OCI-LY3 (cell line): ENCODE measurements around the gene SPATA24.
A peak's percentile ranks its signal among the peaks of the same experiment; 100 is the strongest.

Experiments used
- H2AFZ ChIP-seq: fragments of 200-600, 300-600 bp; shearing (Covaris generic); 2 replicates; pipeline ENCODE4 v1.6.0; 2014; ENCODE audit warnings: antibody characterized with exemption, low read depth, low read length
- H3K27ac ChIP-seq: fragments of 200-600, 300-600 bp; sonication (generic); 2 replicates; pipeline ENCODE4 v1.5.1; 2014; ENCODE audit warnings: mild to moderate bottlenecking, low read length, moderate library complexity, mixed read lengths
- H3K27me3 ChIP-seq: fragments of 200-600, 300-600 bp; sonication (generic); 2 replicates; pipeline ENCODE4 v1.6.1; 2014; ENCODE audit warnings: low read depth, low read length, mixed read lengths
- H3K36me3 ChIP-seq: fragments of 200-600, 300-600 bp; sonication (generic); replicated peaks from 2 replicates; pipeline ENCODE3; 2014; ENCODE audit warnings: low read depth, low read length, mixed read lengths
- H3K4me1 ChIP-seq: fragments of 300-600, 200-600 bp; sonication (generic); 2 replicates; pipeline ENCODE4 v1.6.1; 2014; ENCODE audit warnings: low read length, mixed read lengths
- H3K4me2 ChIP-seq: fragments of 200-600, 300-600 bp; sonication (generic); 2 replicates; pipeline ENCODE4 v1.6.1; 2014; ENCODE audit warnings: low read length, mixed read lengths
- H3K4me3 ChIP-seq: fragments of 300-600, 200-600 bp; sonication (generic); 2 replicates; pipeline ENCODE4 v1.5.1; 2014; ENCODE audit warnings: antibody characterized with exemption, mild to moderate bottlenecking, low read length, moderate library complexity
- H3K79me2 ChIP-seq: fragments of 300-600, 200-600 bp; shearing (Covaris generic); 2 replicates; pipeline ENCODE4 v1.6.1; 2014; ENCODE audit warnings: mild to moderate bottlenecking, low read length, mixed read lengths
- H3K9ac ChIP-seq: fragments of 300-600, 200-600 bp; shearing (Covaris generic); 2 replicates; pipeline ENCODE4 v1.6.0; 2014; ENCODE audit warnings: mild to moderate bottlenecking, low read length, moderate library complexity
- H3K9me3 ChIP-seq: fragments of 200-600, 300-600 bp; shearing (Covaris generic); 2 replicates; pipeline ENCODE4 v1.6.1; 2014; ENCODE audit warnings: low read length, mixed read lengths; ENCODE audit not compliant: insufficient read depth
- H4K20me1 ChIP-seq: fragments of 200-600, 300-600 bp; sonication (generic); 2 replicates; pipeline ENCODE4 v1.6.1; 2016; ENCODE audit warnings: low read length, mixed read lengths; ENCODE audit not compliant: insufficient read depth
- EZH2phosphoT487 ChIP-seq: fragments of 200-600 bp; shearing (Covaris generic); IDR thresholded peaks from 2 replicates; pipeline ENCODE4 v1.6.1; 2018; ENCODE audit warnings: antibody characterized with exemption, mixed run types, low read depth
- TF ChIP-seq, protein P1 (sequence below): fragments of 200-600, 300-600 bp; sonication (generic); IDR thresholded peaks from 2 replicates; pipeline ENCODE4 v1.5.1; 2014; ENCODE audit warnings: antibody characterized with exemption, low read length, low read depth

The SPATA24 gene

GRCh38 chr5:139386050-139386438 lies 17.8 kb downstream of the SPATA24 start:
- no peak overlapping the region for H3K4me3 ChIP-seq
- no peak overlapping the region for H3K9ac ChIP-seq
- H3K4me1 ChIP-seq: peaks cover 44% of the 10 kb centered on the region
- no peak overlapping the region for H3K4me2 ChIP-seq
- no peak overlapping the region for H3K27ac ChIP-seq
- H3K79me2 ChIP-seq: no peaks in the 10 kb centered on the region; the same call in 1 of the 2 replicates
- H3K9me3 ChIP-seq: no peaks in the 10 kb centered on the region; the same call in 1 of the 2 replicates
- TF ChIP-seq, protein P1, sequence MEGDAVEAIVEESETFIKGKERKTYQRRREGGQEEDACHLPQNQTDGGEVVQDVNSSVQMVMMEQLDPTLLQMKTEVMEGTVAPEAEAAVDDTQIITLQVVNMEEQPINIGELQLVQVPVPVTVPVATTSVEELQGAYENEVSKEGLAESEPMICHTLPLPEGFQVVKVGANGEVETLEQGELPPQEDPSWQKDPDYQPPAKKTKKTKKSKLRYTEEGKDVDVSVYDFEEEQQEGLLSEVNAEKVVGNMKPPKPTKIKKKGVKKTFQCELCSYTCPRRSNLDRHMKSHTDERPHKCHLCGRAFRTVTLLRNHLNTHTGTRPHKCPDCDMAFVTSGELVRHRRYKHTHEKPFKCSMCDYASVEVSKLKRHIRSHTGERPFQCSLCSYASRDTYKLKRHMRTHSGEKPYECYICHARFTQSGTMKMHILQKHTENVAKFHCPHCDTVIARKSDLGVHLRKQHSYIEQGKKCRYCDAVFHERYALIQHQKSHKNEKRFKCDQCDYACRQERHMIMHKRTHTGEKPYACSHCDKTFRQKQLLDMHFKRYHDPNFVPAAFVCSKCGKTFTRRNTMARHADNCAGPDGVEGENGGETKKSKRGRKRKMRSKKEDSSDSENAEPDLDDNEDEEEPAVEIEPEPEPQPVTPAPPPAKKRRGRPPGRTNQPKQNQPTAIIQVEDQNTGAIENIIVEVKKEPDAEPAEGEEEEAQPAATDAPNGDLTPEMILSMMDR: no peak
- TF ChIP-seq EZH2phosphoT487: no peak
- H2AFZ ChIP-seq: no peak overlapping the region
- H3K27me3 ChIP-seq: no peaks in the 10 kb centered on the region
- no peaks in the 10 kb centered on the region for H3K36me3 ChIP-seq
- H4K20me1 ChIP-seq: no peaks in the 10 kb centered on the region

DNA sequence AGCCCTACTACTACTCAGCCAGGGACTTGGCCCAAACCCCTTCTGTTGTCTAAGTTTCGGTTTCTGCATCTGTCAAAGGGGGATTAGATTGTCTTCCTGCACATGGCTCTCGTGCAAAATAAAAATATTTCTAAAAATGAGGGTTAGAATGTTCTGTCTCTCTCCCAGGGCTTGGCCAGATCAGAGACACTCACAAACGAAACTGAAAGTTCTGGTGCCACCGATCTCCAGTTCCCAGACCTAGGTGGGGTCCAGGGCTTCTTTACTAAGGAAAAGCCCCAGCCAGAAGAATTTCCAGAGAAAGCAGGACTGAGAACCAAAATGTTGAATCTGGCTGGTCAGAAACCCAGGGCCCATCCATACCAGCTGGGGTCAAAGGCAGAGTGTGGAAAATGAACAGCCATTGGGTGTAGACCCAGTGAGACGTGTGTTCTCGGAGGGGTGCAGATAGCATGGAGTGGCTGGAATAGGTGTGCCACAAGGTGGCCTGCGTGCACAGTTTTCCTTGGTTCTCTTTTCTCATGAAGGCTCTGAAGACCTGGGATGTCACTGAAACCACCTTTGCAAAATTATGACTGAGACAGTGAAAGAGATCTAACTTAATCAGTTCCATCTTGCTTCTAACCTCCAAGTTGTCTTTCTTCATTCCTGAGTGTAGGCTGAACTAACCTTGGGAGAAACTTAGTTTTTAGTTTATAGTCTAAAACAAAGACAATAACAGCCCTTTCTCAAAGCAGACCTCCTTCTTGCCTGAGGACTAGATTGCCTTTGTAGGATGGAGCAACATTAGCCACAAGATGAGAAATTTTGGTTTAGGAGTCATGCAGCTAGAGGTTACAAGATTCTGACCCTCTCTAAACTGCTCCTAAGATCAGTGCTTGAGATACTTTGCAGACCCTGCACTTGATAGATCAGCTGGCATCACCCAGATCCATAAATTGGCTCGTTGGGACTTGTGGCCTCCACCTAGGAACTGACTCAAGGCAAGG lies 18.5 kb downstream of the SPATA24 start:
- TF ChIP-seq EZH2phosphoT487: no peak
- TF ChIP-seq, protein P1: peak; percentile 35
- H4K20me1 ChIP-seq: no peaks in the 10 kb centered on the region
- peak overlapping the region; percentile 81 for H3K4me2 ChIP-seq
- no peaks in the 10 kb centered on the region for H3K36me3 ChIP-seq
- H3K27me3 ChIP-seq: no peaks in the 10 kb centered on the region
- H3K79me2 ChIP-seq: no peaks in the 10 kb centered on the region
- no peaks in the 10 kb centered on the region; the same call in 1 of the 2 replicates for H3K9me3 ChIP-seq
- H3K4me1 ChIP-seq: peaks cover 37% of the 10 kb centered on the region
- H3K27ac ChIP-seq: no peak overlapping the region
- peak overlapping the region; percentile 60; the same call in 1 of the 2 replicates for H2AFZ ChIP-seq
- peak overlapping the region; percentile 65 for H3K4me3 ChIP-seq
- peak overlapping the region; percentile 38; the same call in 1 of the 2 replicates for H3K9ac ChIP-seq

DNA sequence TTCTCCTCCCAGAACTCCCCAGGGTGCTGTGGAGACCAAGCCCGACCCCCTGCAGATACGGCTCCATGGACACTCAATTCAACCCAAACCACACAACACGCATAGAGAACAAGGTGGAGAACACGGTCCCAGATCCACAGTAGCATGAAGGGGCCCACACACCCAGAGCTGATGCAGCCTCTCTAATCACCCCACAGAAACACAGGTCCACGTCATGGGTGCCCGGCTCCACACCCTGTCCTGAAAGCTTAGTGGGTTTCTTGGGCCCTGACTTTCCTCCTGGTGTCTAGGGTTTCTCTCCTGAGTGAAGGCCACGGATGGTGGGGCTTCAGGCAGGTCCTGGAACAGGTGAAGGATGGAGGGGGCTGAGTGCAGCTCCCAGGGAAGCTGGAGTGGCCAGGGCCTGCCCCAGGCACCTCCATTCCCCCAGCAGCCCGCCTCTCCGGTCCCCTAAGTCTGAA lies 19.3 kb downstream of the SPATA24 start:
- Histone ChIP-seq H3K27me3 (no peaks in the 10 kb centered on the region), H3K36me3 (no peaks in the 10 kb centered on the region), H3K4me1 (peaks cover 29% of the 10 kb centered on the region), H2AFZ (peak overlapping the region; percentile 60; the same call in 1 of the 2 replicates), H4K20me1 (no peaks in the 10 kb centered on the region), H3K9ac (peak overlapping the region; percentile 38; the same call in 1 of the 2 replicates), H3K4me3 (peak overlapping the region; percentile 65), H3K4me2 (peak overlapping the region; percentile 81), H3K79me2 (no peaks in the 10 kb centered on the region), H3K27ac (no peak overlapping the region), H3K9me3 (no peaks in the 10 kb centered on the region; the same call in 1 of the 2 replicates)
- TF ChIP-seq, protein P1: no peak
- no peak for TF ChIP-seq EZH2phosphoT487

DNA sequence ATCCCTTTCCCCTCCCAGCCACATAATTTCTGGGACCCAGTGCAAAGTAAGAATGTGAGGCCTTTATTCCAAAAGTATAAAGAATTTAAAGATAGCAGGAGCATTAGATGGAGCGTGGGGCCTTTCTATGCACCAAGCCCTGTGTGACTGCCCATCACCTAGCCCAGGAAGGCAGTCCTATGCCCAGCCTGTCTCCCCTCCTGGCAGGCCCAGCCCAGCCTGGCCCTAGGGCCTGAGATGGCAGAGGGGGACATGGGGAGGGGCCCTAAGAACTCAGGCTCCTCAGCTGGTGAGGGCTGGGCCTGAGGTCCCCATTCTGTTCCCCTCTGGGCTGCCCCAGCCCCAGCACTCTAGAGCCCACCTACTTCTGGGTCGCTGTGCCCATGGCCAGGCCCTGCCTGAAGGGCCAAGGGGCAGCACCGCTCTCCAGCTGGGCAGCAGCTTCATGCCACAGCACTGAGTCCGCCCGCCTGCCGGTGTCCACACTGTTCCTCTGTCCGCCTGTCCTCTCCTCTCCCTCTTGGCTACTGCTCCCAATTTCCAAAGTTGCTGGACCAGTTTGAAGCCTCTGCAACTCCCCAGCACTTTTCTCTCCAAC lies 19.8 kb downstream of the SPATA24 start:
- peaks cover 24% of the 10 kb centered on the region for H3K4me1 ChIP-seq
- no peaks in the 10 kb centered on the region for H3K79me2 ChIP-seq
- peak overlapping the region; percentile 38; the same call in 1 of the 2 replicates for H3K9ac ChIP-seq
- no peaks in the 10 kb centered on the region for H3K9me3 ChIP-seq
- H2AFZ ChIP-seq: no peak overlapping the region
- no peak overlapping the region for H3K27ac ChIP-seq
- H4K20me1 ChIP-seq: no peaks in the 10 kb centered on the region
- H3K4me2 ChIP-seq: peak overlapping the region; percentile 81
- H3K27me3 ChIP-seq: no peaks in the 10 kb centered on the region
- no peak overlapping the region for H3K4me3 ChIP-seq
- no peak for TF ChIP-seq EZH2phosphoT487
- TF ChIP-seq, protein P1: no peak
- no peaks in the 10 kb centered on the region for H3K36me3 ChIP-seq
